ENCODE results near the gene MED7.
"Not testable (repeated sequence)": the region's sequence is repeated elsewhere in the genome, so short reads cannot be mapped to it uniquely, and the experiment has no call there.

MED7 gene, protein sequence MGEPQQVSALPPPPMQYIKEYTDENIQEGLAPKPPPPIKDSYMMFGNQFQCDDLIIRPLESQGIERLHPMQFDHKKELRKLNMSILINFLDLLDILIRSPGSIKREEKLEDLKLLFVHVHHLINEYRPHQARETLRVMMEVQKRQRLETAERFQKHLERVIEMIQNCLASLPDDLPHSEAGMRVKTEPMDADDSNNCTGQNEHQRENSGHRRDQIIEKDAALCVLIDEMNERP

DNA sequence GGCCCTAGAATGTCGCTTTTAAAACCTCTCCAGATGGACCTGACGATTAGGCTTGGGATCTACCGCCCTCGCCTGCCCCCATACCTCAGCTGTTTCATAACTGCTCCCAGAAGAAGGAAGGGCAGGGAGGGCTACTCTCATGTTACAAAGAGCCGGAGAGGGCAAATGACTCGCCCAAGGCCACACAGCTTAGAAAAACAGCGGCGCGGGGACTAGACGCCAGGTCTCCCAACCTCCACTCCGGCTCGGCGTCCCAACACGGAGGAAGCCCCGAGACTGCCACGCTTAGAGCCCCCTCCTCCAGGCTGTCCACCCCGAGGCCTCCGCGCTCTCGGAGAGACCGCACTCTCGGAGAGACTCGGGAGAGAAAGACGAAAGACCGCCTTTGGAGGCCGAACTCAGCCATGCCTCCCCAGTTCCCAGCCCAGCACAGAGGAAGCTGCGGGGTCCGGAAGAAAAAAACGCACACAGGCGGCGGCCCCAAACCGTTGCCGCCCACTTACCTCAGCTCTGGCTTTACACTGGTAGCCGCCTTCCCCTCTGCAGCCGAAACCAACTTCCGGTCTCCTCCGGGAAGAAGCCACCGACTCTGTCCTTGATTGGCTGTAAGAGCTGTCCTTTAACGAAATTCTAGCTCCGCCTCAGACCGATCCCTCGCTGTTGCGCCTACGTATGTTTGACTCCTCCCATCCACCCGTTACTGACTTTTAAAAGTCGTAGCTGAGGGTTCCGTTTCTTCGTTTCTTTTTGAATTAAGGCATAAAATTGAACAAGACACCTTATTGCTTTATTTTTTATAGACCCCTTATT lies at the start of gene MED7:
TSS of gene MED7 (minus strand) at position 549 of the 810 bp plus-strand sequence. CDS start 3,434 bp downstream, outside the sequence.
- TF ChIP-seq, protein P1, sequence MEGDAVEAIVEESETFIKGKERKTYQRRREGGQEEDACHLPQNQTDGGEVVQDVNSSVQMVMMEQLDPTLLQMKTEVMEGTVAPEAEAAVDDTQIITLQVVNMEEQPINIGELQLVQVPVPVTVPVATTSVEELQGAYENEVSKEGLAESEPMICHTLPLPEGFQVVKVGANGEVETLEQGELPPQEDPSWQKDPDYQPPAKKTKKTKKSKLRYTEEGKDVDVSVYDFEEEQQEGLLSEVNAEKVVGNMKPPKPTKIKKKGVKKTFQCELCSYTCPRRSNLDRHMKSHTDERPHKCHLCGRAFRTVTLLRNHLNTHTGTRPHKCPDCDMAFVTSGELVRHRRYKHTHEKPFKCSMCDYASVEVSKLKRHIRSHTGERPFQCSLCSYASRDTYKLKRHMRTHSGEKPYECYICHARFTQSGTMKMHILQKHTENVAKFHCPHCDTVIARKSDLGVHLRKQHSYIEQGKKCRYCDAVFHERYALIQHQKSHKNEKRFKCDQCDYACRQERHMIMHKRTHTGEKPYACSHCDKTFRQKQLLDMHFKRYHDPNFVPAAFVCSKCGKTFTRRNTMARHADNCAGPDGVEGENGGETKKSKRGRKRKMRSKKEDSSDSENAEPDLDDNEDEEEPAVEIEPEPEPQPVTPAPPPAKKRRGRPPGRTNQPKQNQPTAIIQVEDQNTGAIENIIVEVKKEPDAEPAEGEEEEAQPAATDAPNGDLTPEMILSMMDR (conservative IDR thresholded peaks at IDR 0.05; ENCODE audit: low read depth, low read length): no peak
- H3K4me3 ChIP-seq (ENCODE audit: low read depth, low read length): peak within 1 kb of the TSS; percentile 94

DNA sequence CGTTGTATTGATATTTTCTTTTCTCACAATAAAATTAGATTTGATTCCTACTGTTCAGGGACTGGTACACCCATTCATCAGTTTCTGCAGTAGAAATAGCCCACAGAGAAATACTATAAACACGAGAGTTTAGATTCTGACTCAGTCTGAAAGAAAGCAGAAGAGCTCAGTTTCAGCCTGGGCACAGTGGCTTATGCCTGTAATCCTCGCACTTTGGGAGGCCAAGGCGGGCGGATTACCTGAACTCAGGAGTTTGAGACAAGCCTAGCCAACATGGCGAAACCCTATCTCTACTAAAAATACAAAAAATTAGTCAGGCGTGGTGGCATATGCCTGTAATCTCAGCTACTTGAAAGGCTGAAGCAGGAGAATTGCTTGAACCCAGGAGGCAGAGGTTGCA lies 46.6 kb upstream of the MED7 start:
- H3K4me3 ChIP-seq (ENCODE audit: low read depth, low read length): no peak overlapping the region
- DNase-seq (ENCODE audit: low read depth): no peak
- TF ChIP-seq, protein P1 (conservative IDR thresholded peaks at IDR 0.05; ENCODE audit: low read depth, low read length): no peak

More for the DNA sequence above, at the start of gene MED7:
- DNase-seq (ENCODE audit: low read depth): peak; percentile 100

DNA sequence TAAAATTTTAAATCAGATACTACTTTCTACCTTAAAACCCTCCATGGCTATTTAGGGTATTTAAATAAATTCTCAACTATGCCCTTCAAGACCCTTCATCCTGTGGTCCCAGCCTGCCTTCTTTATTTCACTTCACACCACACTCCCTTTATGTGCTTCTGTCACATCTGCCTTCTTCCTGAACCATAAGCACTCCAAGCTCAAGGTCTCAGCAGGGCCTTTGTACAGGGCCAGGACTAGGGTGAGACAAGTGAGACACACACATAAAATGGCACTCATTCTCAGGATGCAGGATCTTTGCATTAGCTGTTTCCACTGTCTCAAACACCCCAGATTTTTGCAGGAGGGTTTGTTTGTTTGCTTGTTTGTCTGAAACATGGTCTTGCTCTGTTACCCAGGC lies 45.6 kb upstream of the MED7 start:
- H3K4me3 ChIP-seq (ENCODE audit: low read depth, low read length): no peak overlapping the region
- TF ChIP-seq, protein P1 (conservative IDR thresholded peaks at IDR 0.05; ENCODE audit: low read depth, low read length): no peak
- no peak for DNase-seq (ENCODE audit: low read depth)

DNA sequence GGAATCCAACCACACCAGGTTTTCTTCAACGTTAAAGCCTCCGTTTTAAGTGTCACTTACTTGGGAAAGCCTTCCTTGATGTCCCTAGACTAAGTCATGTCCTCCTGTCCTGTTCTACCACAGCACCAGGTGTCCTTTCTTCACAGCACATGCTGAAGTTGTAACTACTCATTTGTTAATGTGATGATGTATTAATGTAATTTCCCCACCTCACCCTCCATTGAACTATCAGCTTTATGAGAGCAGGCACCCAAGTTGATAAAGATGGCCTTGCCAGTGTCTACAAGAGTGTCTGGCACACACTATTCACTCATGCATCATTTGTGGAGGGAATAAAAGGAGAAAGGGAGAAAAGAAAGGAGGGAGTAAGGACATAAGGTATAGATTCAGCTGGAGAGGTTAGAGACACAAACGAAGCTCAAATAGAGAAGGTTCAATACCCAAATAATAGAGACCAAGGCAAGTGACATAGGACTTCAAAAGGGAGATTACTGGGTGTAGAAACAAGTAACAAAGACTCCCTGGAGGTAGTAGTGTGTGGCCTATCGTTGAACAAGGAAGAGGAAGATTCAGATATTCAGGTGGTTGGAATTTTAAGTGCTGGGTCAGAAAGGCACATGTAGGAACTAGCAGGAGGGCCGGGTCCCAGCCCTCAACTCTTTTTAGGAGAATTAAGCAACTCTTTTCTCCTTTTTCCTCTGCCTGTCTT lies 44.5 kb upstream of the MED7 start:
- TF ChIP-seq, protein P1 (conservative IDR thresholded peaks at IDR 0.05; ENCODE audit: low read depth, low read length): no peak
- DNase-seq (ENCODE audit: low read depth): no peak
- H3K4me3 ChIP-seq (ENCODE audit: low read depth, low read length): no peak overlapping the region

DNA sequence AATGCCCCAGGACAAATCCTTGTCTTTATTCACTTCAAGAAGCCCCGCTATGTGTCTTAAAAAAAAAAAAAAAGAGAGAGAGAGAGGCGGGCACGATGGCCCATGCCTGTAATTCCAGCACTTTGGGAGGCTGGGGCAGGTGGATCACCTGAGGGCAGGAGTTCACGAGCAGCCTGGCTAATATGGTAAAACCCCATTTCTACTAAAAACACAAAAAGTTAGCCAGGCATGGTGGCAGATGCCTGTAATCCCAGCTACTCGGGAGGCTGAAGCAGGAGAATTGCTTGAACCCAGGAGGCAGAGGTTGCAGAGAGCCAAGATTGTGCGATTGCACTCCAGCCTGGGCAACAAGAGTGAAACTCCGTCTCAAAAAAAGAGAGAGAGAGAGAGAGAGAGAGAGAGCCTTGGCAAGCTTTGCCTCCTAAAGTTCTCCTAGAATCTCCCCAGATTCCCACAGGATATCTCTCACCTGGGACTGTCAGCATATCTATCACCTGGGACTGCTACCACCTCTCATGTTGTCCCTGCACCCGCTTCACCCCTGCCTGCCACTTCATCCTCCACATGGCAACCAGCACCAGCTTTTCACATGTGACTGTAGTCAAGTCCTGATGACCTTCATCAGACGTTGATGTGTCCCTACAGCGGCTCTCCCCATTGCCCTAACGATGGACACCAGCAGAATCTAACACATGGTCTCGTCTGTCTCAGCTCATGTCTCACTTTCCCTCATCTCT lies 43.8 kb upstream of the MED7 start:
- DNase-seq (ENCODE audit: low read depth): no peak
- no peak overlapping the region for H3K4me3 ChIP-seq (ENCODE audit: low read depth, low read length)

DNA sequence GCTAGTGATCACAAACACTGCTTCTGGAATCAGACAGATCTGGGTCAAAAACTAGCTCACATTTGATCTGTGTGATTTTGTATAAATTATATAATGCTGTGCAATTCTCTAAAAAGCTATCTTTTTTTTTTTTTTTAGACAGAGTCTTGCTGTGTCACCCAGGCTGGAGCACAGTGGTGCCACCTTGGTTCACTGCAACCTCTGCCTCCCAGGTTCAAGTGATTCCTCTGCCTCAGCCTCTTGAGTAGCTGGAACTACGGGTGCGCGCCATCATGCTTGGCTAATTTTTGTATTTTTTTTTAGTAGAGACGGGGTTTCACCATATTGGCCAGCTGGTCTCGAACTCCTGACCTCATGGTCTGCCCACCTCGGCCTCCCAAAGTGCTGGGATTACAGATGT lies 42.5 kb upstream of the MED7 start:
- not testable (repeated sequence) for H3K4me3 ChIP-seq (ENCODE audit: low read depth, low read length); DNase-seq (ENCODE audit: low read depth)

More for the DNA sequence above, 43.8 kb upstream of the MED7 start:
- TF ChIP-seq, protein P1 (conservative IDR thresholded peaks at IDR 0.05; ENCODE audit: low read depth, low read length): no peak

Data from choroid plexus epithelial cell (primary cell).